NCI-H1105 (cell line): ENCODE measurements around the gene CDH23.
A peak's percentile ranks its signal among the peaks of the same experiment; 100 is the strongest.

Experiments used
- DNase-seq: peaks from one replicate; lab custom pipeline; 2025; lab: John Stamatoyannopoulos, UW

CDH23 gene

DNA sequence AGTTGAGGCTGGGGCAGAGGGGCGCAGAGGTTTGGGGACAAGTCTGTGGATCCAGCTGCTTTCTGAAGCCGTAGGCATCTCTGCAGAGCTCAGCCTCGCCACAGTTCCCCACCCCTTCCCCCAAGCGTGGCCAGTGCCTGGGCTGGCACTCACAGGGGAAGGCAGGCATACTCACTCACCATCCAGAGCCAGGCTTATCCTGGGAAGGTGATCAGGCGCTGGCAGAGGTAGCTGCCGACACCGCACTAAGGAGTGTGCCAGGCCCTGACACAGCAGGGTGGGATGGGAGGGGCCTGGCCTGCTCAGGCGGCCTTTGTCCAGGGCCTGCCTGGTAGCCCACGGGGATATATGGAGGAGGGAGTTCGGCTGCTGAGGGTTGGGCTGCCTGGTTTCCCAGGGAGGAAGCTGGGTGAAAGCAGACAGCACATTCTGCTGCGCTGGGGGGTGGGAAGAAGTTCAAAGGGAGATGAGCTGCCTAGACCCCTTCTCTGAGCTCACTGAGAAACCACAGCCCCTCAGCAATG lies 360.7 kb downstream of the CDH23 start:
- DNase-seq: no peak

DNA sequence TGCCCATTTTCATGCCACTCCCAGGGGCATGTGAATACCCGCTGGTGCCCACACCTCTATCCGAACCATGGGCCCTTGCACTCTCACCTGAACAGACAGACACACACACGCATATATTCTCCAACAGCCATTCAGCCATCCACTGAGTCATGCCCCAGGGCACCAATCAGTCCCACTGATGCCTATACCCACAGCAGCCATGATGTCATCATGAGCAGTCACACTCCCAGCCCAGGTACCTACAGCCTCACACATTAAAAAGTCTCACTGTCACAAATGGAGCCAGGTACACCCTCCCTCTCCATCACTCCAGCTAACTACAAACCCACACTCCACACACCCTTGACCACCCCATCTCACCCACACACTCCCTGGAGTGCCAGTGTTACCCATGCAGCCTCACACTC lies 364.4 kb downstream of the CDH23 start:
- DNase-seq: no peak

- DNase-seq: no peak
Measured at GRCh38 chr10:71761541-71762113, 364.9 kb downstream of the CDH23 start.

DNA sequence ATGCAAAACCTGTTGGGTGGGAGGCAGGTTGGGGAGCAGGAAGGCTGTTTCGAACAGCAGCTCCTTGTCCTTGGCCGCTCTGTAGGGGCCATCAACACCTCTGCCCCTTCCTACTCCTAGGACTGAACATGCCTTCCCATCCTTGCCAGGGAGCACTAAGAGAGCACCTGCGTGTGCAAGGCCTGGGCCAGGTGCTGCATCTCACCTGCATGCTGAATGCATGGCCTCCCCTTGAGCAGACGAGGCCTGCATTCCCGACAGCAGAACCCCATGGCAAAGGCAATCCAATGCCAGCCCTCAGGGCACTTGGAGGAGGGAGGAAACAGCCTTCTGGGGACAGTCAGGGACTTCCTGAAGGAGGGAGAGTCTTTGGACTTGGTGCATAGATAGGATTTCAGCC lies 365.6 kb downstream of the CDH23 start:
- no peak for DNase-seq

DNA sequence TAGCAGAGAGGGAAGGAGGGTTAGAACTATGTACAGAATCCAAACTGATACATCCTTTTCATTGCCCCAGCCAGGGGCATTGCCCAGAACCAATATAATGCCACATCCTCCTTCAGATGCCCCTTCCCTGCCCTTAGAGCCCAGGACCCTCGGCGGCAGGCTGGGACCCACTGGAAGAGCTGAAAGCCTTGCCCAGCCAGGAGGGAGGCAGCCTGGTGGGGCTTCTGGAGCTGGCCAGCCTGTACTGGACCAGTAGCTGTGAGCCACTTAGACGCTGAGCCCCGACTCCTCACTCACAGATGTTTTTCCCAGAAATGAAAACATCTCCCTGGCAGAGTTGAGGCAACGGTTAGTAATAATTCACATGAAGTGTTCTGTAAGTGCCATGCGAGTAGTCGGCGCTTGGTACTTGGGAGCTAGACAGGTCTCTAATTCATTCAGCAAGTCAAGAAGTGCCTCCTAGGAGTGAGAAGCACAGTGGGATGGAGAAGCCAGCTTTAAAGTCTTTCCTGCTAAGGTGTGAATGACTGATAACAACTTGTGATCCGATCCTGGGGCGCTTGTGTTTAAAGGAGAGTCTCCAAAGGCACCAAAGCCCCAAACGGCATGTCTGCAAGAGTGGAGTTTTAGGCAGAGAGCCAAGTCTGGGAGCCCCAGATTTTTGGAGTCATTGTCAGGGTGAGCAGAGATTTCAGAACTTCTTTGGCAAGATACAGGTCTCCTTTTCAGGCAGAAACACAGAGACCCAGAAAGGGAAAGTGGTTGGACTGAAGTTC lies 366.8 kb downstream of the CDH23 start:
- no peak for DNase-seq

DNA sequence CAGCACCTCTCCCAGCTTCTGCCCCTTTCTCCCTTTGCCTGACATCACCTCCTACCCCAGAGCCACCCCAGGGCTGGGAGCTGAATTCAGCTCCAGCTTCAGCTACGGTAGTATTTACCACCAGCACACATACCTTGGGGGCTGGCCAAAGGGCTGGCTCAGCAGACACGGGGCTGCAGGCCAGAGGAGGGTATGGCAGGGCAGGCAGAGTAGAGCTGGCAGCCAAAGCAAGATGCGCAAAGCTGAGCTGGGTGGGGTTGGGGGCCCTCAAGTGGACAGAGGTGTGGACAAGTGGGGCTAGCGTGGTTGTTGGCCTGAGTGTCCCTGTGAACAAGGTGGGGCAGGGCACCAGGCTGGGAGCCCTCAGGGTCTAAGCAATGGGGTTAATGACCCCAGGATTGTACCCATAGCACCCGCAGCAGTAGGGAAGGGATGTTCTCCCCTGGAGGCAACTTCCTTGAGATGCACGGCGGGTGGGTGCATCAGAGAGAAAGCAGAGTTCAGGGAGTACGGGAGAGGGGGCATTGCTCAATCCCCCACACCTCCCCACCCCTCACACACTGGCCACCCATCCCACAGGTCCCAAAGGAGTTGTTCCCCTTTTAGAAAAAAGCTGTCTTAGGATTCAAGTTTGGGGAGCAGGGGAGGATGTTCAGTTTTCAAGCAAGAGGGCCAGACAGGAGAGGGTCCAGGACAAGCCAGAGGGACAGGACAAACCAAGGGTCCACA lies 368.6 kb downstream of the CDH23 start:
- no peak for DNase-seq

DNA sequence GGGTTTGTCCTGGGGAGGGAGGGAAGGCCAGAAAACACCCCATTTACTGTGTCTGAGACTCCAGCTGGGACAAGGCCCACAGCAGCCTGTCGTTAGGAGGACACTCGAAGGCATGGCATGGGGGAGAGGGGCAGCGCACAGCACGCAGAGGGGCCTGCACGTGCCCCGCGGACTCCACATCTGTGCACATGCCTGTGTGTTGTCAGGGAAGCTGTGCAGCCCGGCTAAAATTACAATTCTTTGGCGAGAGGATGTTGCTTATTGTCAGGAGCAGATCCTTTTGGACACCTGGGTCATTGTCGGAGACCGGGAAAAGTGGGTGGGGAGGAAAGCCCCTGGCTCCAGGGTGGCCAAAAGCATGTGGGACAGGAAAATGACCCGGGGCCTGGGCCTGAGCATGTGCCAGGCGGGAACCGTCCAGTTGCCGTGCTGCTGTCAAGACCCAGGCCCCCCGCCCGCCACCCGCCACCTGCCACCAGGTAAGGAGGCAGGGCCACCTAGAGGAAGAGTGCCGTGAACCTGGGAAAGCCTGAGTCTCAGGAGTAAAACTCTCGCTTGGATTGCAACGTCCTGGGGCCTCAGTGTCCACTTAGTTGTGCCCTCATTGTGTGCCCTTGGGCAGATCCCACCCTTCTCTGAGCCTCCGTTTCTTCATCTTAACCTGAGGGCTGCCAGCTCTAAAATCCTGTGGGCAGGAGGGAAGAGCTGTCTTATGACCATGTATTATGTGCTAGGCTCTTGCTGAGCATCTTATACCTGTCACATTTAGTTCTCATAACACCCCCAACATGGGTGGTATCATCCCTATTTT lies 369.4 kb downstream of the CDH23 start:
- DNase-seq: no peak

GRCh38 chr10:71766717-71767419 lies 370.1 kb downstream of the CDH23 start:
- no peak for DNase-seq

GRCh38 chr10:71767420-71768035 lies 370.8 kb downstream of the CDH23 start:
- DNase-seq: no peak

- DNase-seq: no peak
Measured at GRCh38 chr10:71769279-71769823, 372.6 kb downstream of the CDH23 start.

DNA sequence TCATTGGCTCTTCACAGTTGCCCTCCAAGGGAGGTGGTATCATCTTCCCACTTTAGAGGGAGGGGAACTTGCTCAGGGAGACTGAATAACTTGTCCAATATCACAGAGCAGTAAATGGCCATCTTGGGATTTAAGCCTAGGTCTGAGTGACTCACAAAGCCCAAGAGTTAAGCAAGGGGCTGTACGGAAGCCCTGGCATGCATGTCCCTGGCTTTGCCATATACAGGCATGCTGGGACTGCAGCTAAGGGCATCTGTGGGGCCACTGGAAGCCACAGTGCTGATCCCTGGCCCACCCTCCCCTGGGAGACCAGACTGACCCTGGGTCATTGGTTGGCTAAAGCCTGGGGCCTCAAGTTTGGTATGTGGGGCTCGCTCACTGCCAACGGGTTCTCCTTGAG lies 373.5 kb downstream of the CDH23 start:
- no peak for DNase-seq

- no peak for DNase-seq
Measured at GRCh38 chr10:71770789-71771188, 374.1 kb downstream of the CDH23 start.

GRCh38 chr10:71771204-71771603 lies 374.5 kb downstream of the CDH23 start:
- DNase-seq: no peak

DNA sequence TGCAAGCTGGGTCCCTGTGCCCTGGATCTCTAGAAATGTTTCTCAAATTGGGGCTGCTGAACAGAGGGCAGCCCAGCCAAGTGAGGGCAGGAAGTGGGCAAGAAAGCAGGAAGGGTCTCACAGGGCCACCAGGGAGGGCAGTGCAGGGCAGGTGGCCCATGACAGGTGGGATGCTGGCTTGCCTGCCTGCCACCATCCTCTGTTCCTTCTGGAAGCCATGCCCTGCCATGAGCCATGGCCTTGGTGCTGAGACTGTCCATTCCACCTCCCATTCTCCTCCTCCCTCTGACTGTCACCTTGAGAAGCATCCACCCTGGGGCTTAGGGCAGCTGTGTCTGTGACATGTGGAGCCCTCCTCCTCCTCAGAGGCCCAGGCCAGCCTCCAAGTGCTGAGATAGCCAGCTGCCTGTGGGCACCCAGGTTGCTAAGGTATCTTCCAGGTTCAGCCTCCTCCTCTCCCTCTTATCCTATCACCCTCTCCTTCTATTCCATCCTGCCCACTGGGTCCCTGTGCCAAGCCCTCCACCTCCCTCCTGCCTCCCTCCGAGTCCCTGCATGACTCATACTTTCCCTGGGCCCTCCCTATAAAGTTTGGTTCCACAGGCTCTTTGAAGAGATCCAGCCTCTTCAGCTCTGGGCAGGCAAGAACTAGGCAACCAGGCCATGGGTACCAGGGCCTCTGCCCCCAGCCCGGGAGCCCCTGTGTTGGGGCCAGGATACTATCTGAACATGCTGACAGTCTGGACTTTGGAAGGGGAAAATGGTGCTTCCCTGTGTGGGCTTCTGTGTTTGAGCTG lies 375.3 kb downstream of the CDH23 start:
- DNase-seq: no peak

DNA sequence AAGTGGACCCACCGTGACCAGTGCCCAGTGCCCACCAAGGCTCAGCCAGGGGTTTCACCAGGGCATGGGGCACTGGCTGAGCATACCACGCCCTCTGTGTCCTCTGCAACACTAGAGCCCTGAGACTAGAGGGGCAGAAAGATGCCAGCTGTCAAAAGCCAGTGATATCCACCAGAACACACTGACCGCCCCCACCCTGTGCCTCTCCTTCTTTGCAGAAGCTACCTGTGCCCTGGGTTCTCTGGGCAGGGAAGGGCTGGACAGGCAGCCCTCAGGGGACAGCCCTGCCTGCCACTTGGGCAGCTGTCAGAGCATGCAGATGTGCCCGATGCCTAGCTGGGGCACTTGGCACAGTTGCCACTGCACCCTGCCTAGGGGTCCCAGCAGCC lies 376.1 kb downstream of the CDH23 start:
- DNase-seq: no peak

DNA sequence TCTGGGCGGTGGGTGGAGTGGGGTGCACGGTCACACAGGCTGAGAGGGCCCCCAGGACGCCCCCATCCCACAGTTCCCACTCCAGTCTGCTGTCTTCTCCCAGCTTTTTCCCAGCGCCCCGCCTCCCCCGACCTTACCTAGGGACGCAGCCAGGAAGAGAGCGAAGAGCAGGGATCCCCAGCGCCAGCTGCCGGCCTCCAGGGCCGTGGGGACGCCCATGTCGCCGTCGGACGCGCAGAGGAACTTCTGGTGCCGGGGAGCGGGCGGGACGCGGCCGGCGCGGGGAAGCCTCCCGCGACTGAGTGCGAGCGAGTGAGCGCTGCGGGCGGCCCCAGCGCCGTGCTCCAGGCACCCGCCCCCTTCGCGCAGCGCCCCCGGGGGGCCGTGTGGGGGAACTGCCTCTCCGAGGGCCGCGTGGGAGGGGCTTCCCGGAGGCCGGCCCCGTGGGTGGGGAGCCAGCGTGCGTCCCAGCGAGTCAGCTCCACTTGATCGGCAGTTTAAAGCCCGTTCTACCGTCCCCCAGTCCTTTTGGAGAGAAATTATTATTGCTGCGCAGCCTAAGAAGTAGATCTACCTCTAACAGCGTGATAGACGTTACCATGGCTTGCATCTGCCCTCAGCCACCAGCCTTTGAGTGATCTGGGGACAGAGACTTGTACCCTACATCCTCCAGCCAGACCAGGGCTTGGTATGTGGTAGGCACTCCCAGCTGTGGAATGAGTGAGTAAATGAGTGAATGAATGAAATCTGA lies 376.7 kb downstream of the CDH23 start, which contains the start of gene VSIR:
Gene VSIR (minus strand): TSS at position 300 of the 751 bp plus-strand sequence. CDS start 81 bp downstream, at position 219.
- DNase-seq: peak; percentile 53

- no peak for DNase-seq
Measured at GRCh38 chr10:71774916-71775702, 378.4 kb downstream of the CDH23 start.

DNA sequence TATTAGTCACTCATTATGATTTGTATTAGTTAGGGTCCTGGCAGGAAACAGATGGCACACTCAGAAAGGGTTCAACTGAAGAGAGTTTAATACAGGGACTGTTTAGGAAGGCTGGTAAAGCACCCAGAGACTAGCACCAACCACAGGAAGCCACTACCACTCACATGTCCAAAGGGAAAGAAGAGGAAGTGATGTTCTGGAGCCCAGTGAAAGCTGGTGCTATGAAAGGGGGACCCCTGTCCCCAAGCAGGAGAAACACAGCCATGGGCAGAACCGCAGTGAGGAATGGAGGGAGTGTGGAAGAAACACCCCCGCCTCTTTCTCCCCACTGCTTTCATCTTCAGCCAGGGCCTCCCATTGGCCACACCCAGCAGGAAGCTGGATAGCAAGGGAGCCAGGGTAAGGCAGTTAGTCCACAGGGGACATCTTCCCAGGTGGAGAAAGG lies 379.8 kb downstream of the CDH23 start:
- DNase-seq: no peak
